GM23338 (cell line): ENCODE results near the gene TTC28. TPM values are rescaled to one million over a fixed set of nuclear protein-coding genes. Genes with fewer than 3 reads are reported as not detected.

ENCODE experiments used
- ATAC-seq: fragments of 200-7000 bp; cut with Tn5 transposase; 3 replicates; pipeline ENCODE4 v1.9.1; 2020
- DNase-seq: peaks from one replicate; pipeline ENCODE4 v3.0.0-alpha.2; 2015; ENCODE audit warnings: low spot score
- H2AFZ ChIP-seq: fragments of 200-600 bp; sonication (generic); 2 replicates; pipeline ENCODE4 v1.8.0; 2016; ENCODE audit warnings: antibody characterized with exemption, mild to moderate bottlenecking, moderate library complexity
- H3F3A ChIP-seq: fragments of 200-600 bp; sonication (generic); replicated peaks from 2 replicates; pipeline ENCODE4 v1.8.0; 2017; ENCODE audit warnings: antibody characterized with exemption, mixed run types, low read depth
- H3K27ac ChIP-seq: fragments of 200-600 bp; sonication (generic); 2 replicates; pipeline ENCODE4 v1.6.1; 2016; ENCODE audit warnings: low read depth
- H3K27me3 ChIP-seq: fragments of 200-600 bp; sonication (generic); 2 replicates; pipeline ENCODE4 v1.8.0; 2016; ENCODE audit warnings: mild to moderate bottlenecking, mixed run types, moderate library complexity; ENCODE audit not compliant: insufficient read depth
- H3K36me3 ChIP-seq: fragments of 200-600 bp; sonication (generic); 2 replicates; pipeline ENCODE4 v1.8.0; 2016; ENCODE audit warnings: mild to moderate bottlenecking; ENCODE audit not compliant: insufficient read depth
- H3K4me1 ChIP-seq: fragments of 200-600 bp; sonication (generic); 2 replicates; pipeline ENCODE4 v1.8.0; 2016; ENCODE audit warnings: mild to moderate bottlenecking, moderate library complexity; ENCODE audit not compliant: insufficient read depth
- H3K4me2 ChIP-seq: fragments of 200-600 bp; sonication (generic); 2 replicates; pipeline ENCODE4 v1.7.1; 2017; ENCODE audit warnings: mixed run types
- H3K4me3 ChIP-seq: fragments of 200-600 bp; sonication (generic); 2 replicates; pipeline ENCODE4 v1.6.1; 2016; ENCODE audit warnings: mixed run types
- H3K79me2 ChIP-seq: fragments of 200-600 bp; sonication (generic); replicated peaks from 2 replicates; pipeline ENCODE4 v1.8.0; 2017; ENCODE audit warnings: mild to moderate bottlenecking; ENCODE audit not compliant: insufficient read depth
- H3K9me2 ChIP-seq: fragments of 200-600 bp; sonication (generic); 2 replicates; pipeline ENCODE4 v1.8.0; 2017; ENCODE audit not compliant: insufficient read depth
- H4K20me1 ChIP-seq: fragments of 200-600 bp; sonication (generic); replicated peaks from 2 replicates; pipeline ENCODE4 v1.8.0; 2017; ENCODE audit warnings: mild to moderate bottlenecking; ENCODE audit not compliant: insufficient read depth
- H3K27ac Mint-ChIP-seq: 2 replicates; pipeline ENCODE4 v1.8.0; 2020; ENCODE audit warnings: inconsistent platforms, mild to moderate bottlenecking, moderate library complexity, mixed read lengths
- H3K27me3 Mint-ChIP-seq: 3 replicates; pipeline ENCODE4 v1.8.0; 2022; ENCODE audit warnings: low read depth, mild to moderate bottlenecking, moderate library complexity, mixed read lengths, inconsistent platforms; ENCODE audit not compliant: insufficient read depth, poor library complexity
- H3K36me3 Mint-ChIP-seq: 3 replicates; pipeline ENCODE4 v1.8.0; 2021; ENCODE audit warnings: low read depth, mild to moderate bottlenecking, inconsistent platforms, moderate library complexity, mixed read lengths
- H3K4me1 Mint-ChIP-seq: 3 replicates; pipeline ENCODE4 v1.8.0; 2020; ENCODE audit warnings: mild to moderate bottlenecking, inconsistent platforms, mixed read lengths
- H3K4me3 Mint-ChIP-seq: 3 replicates; pipeline ENCODE4 v1.8.0; 2021; ENCODE audit warnings: moderate library complexity, mild to moderate bottlenecking, inconsistent platforms, mixed read lengths
- H3K9me3 Mint-ChIP-seq: 3 replicates; pipeline ENCODE4 v1.8.0; 2020; ENCODE audit warnings: moderate library complexity, mild to moderate bottlenecking, inconsistent platforms, mixed read lengths
- CREB1 ChIP-seq: fragments of 250-450 bp; sonication (Bioruptor Pico); IDR thresholded peaks from 2 replicates; pipeline ENCODE4 v1.5.0; 2020; ENCODE audit warnings: low read depth, mild to moderate bottlenecking, moderate library complexity
- EZH2 ChIP-seq: fragments of 200-600 bp; sonication (generic); IDR thresholded peaks from one replicate; pipeline ENCODE4 v1.8.0; 2017; ENCODE audit warnings: antibody characterized with exemption, mild to moderate bottlenecking, low read depth; ENCODE audit not compliant: unreplicated experiment
- JUNB ChIP-seq: IDR thresholded peaks from one replicate; pipeline ENCODE4 v1.6.1; 2016; ENCODE audit warnings: antibody characterized with exemption; ENCODE audit not compliant: unreplicated experiment
- POLR2AphosphoS5 ChIP-seq: IDR thresholded peaks from 2 replicates; pipeline ENCODE4 v1.6.1; 2016; ENCODE audit warnings: antibody characterized with exemption, low read depth
- ZNF114 ChIP-seq: fragments of 250-450 bp; sonication (Bioruptor Pico); IDR thresholded peaks from 2 replicates; pipeline ENCODE4 v1.5.0; 2020; ENCODE audit warnings: mild to moderate bottlenecking, moderate library complexity
- ZNF331 ChIP-seq: fragments of 250-450 bp; sonication (Bioruptor Pico); IDR thresholded peaks from 2 replicates; pipeline ENCODE4 v1.5.0; 2020; ENCODE audit warnings: low read depth, mild to moderate bottlenecking, moderate library complexity
- ZNF462 ChIP-seq: fragments of 250-450 bp; sonication (Bioruptor Pico); IDR thresholded peaks from 2 replicates; pipeline ENCODE4 v1.5.0; 2020; ENCODE audit warnings: mild to moderate bottlenecking, moderate library complexity
- polyA plus RNA-seq: library from polyadenylated mRNA; unstranded; fragments of >200 nt; fragmentation: Nextera tagmentation; extraction: Ambion mirVana; gene quantifications from 2 replicates; pipeline ENCODE4 v1.2.1, GENCODE V29; 2016
- total RNA-seq: library from RNA; depleted of rRNA; stranded (reverse); fragments of >200 nt; shearing (Covaris generic); gene quantifications from 2 replicates; pipeline ENCODE4 v1.2.3, GENCODE V29; 2014

Gene TTC28
- total and polyA plus RNA-seq, 2 experiments from 2014 or later: 4.5 to 16.1 TPM

GRCh38 chr22:28047740-28048139, 631.9 kb downstream of the TTC28 start (continued):
- no peak for TF ChIP-seq ZNF462
- TF ChIP-seq ZNF114 (CRISPR knock-in tag): no peak
- no peak for TF ChIP-seq CREB1 (CRISPR knock-in tag)

- H3K36me3 Mint-ChIP-seq: no peaks in the 10 kb centered on the region
- H3K36me3 ChIP-seq: no peaks in the 10 kb centered on the region
These were observed 633.5 kb downstream of the TTC28 start for GRCh38 chr22:28046100-28046499.

More at GRCh38 chr22:28046100-28046499, 633.5 kb downstream of the TTC28 start:
- no peaks in the 10 kb centered on the region for H3F3A ChIP-seq
- no peaks in the 10 kb centered on the region for H3K4me1 Mint-ChIP-seq
- no peaks in the 10 kb centered on the region for H3K27me3 Mint-ChIP-seq
- H3K4me1 ChIP-seq: no peaks in the 10 kb centered on the region
- H3K9me2 ChIP-seq: no peaks in the 10 kb centered on the region
- ATAC-seq (no peak), DNase-seq (no peak)
- no peaks in the 10 kb centered on the region for H3K79me2 ChIP-seq
- H3K4me3 Mint-ChIP-seq: no peak overlapping the region
- H4K20me1 ChIP-seq: no peaks in the 10 kb centered on the region; the same call in 1 of the 2 replicates
- no peaks in the 10 kb centered on the region for H3K27me3 ChIP-seq
- H3K27ac Mint-ChIP-seq: no peak overlapping the region
- peaks cover 3% of the 10 kb centered on the region; the same call in 1 of the 3 replicates for H3K9me3 Mint-ChIP-seq
- no peak overlapping the region for H3K4me3 ChIP-seq
- H3K27ac ChIP-seq: no peak overlapping the region
- no peak overlapping the region for H2AFZ ChIP-seq
- H3K4me2 ChIP-seq: no peak overlapping the region
- TF ChIP-seq ZNF462 (no peak), POLR2AphosphoS5 (no peak), EZH2 (no peak), ZNF331 (CRISPR knock-in tag) (no peak), JUNB (no peak)
